Vagina (tissue), 2 donors: Measurements from ENCODE around the gene TFCP2L1.

Source experiments
- CTCF ChIP-seq, 3 experiments: fragments of 450-650 bp in 2 of 3; fragments of 200-600 bp in 1 of 3; sonication (generic) in 1 of 3; IDR thresholded peaks; one replicate each; pipeline ENCODE4 v1.5.1; 2017 to 2019; ENCODE audit warnings: antibody characterized with exemption in 3 of 3, mild to moderate bottlenecking in 2 of 3, moderate library complexity in 2 of 3
- POLR2A ChIP-seq, 2 donors: fragments of 450-650 bp; IDR thresholded peaks; one replicate each; pipeline ENCODE4 v1.6.1; 2017; ENCODE audit warnings: antibody characterized with exemption in 2 of 2, mild to moderate bottlenecking in 2 of 2, moderate library complexity in 2 of 2
- POLR2AphosphoS5 ChIP-seq, 2 donors: sonication (generic); formaldehyde crosslinking; IDR thresholded peaks; one replicate each; pipeline ENCODE4 v1.9.0; 2017; ENCODE audit warnings: antibody characterized with exemption in 2 of 2, mild to moderate bottlenecking in 2 of 2, low read depth in 1 of 2; ENCODE audit not compliant: insufficient read depth in 1 of 2

- TF ChIP-seq CTCF (IDR thresholded peaks at IDR 0.05), result no peak
- no peak for TF ChIP-seq POLR2A (IDR thresholded peaks at IDR 0.05)
- TF ChIP-seq POLR2AphosphoS5 (IDR thresholded peaks at IDR 0.05; ENCODE audit: insufficient read depth in 1 of 2, low read depth in 1 of 2), result no peak
These were observed 2.3 kb upstream of the TFCP2L1 start for GRCh38 chr2:121287146-121287798.
